OCI-LY1 (cell line): Measurements from ENCODE around the gene THRAP3.

ENCODE experiments used
- EZH2 ChIP-seq: fragments of 200-600 bp; sonication (generic), shearing (Covaris generic); IDR thresholded peaks from 2 replicates; pipeline ENCODE4 v1.8.0; 2017; ENCODE audit warnings: borderline replicate concordance, mixed run types, mild to moderate bottlenecking, antibody characterized with exemption, low read length, moderate library complexity, mixed read lengths
- TF ChIP-seq, protein P1 (sequence below): fragments of 200-600 bp; sonication (generic), shearing (Covaris generic); IDR thresholded peaks from 2 replicates; pipeline ENCODE4 v1.5.1; 2017; ENCODE audit warnings: mild to moderate bottlenecking, antibody characterized with exemption, low read length, moderate library complexity, mixed read lengths

- no peak for TF ChIP-seq EZH2
- TF ChIP-seq, protein P1, sequence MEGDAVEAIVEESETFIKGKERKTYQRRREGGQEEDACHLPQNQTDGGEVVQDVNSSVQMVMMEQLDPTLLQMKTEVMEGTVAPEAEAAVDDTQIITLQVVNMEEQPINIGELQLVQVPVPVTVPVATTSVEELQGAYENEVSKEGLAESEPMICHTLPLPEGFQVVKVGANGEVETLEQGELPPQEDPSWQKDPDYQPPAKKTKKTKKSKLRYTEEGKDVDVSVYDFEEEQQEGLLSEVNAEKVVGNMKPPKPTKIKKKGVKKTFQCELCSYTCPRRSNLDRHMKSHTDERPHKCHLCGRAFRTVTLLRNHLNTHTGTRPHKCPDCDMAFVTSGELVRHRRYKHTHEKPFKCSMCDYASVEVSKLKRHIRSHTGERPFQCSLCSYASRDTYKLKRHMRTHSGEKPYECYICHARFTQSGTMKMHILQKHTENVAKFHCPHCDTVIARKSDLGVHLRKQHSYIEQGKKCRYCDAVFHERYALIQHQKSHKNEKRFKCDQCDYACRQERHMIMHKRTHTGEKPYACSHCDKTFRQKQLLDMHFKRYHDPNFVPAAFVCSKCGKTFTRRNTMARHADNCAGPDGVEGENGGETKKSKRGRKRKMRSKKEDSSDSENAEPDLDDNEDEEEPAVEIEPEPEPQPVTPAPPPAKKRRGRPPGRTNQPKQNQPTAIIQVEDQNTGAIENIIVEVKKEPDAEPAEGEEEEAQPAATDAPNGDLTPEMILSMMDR: no peak
Observed at GRCh38 chr1:36303244-36303643, 79.0 kb downstream of the THRAP3 start.
